Right atrium auricular region (tissue), 2 donors: ENCODE data around the gene FOXP1. TPM values are rescaled to one million over a fixed set of nuclear protein-coding genes. Genes with fewer than 3 reads are reported as not detected.
A peak's percentile ranks its signal among the peaks of the same experiment; 100 is the strongest.

ENCODE experiments used
- DNase-seq: peaks from one replicate; pipeline ENCODE4 v3.0.0-alpha.2; 2019; ENCODE audit warnings: low spot score
- H3K27ac ChIP-seq, 2 donors: fragments of 200-600 bp; sonication (generic); 1 replicate in 1 of 2; 2 replicates in 1 of 2; pipeline ENCODE4 v1.5.1; 2016 to 2019
- H3K27me3 ChIP-seq, 2 donors: fragments of 200-600 bp; sonication (generic); one replicate each; pipeline versions ENCODE4 v1.5.1 to v1.6.0; 2017 to 2019
- H3K36me3 ChIP-seq: fragments of 200-600 bp; sonication (generic); one replicate; pipeline ENCODE4 v1.5.1; 2016
- H3K4me1 ChIP-seq, 2 donors: fragments of 200-600 bp; sonication (generic); one replicate each; pipeline versions ENCODE4 v1.5.1 to v1.6.0; 2017 to 2019
- H3K4me3 ChIP-seq, 2 donors: fragments of 200-600 bp; sonication (generic); 1 replicate in 1 of 2; 2 replicates in 1 of 2; pipeline ENCODE4 v1.5.1; 2017 to 2019; ENCODE audit warnings: mild to moderate bottlenecking in 1 of 2, moderate library complexity in 1 of 2
- H3K9me3 ChIP-seq, 2 donors: fragments of 200-600 bp; sonication (generic); one replicate each; pipeline ENCODE4 v1.5.1; 2019
- total RNA-seq, 2 donors: library from RNA; depleted of rRNA; stranded (reverse); fragments of >200 nt; gene quantifications; one replicate each; pipeline ENCODE4 v1.1.0, GENCODE V29; 2016
- TF ChIP-seq, protein P1 (sequence below), 2 donors: fragments of 200-600 bp; sonication (generic); IDR thresholded peaks; one replicate each; pipeline ENCODE4 v1.5.1; 2019; ENCODE audit warnings: antibody characterized with exemption in 2 of 2

The FOXP1 gene
- total RNA-seq, 2 donors from 2014 or later = 39.2 to 59.0 TPM

DNA sequence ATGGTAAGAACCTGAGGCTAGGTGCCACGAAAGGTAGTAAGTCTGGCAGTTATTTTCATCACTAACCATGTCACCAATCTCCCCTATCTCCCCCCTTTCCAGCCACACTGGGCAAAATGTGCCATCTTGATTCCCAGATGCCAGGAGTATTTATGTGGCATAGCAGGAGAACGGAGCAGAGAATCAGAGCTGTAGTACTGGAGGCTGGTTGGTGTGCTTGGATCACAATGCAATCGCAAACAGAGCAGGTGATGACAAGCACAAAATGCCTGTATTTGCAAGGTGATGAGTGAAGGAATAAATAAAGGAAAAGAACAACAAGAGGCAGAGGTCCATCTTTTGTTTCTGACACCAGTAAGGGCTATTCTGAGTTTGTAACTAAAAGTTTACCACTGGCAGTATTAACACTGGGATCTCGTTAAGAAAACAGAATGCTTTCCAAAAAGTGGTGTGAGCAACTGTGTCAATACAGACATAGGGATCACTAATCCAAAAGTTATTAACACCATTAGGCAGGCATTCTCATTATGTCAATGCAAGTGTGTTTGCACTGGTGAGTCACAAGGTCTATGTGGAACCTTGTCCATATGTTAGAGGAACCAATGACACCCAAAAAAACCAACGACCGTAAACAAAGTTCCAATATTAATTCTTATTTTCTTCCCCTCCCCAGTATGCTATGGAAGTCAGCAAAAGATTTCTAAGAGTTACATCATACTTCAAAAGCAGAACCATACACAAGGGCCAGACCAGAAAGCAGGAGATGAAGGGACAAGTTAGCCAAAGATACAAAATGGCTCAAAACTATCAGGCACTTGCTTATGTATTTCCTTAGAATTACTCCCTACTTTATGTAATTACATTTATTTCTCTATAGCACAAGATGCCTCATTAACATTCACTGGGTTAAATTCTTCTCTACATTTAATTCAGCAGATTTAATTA is 556.6 kb downstream of the FOXP1 start:
- DNase-seq = no peak
- TF ChIP-seq, protein P1, sequence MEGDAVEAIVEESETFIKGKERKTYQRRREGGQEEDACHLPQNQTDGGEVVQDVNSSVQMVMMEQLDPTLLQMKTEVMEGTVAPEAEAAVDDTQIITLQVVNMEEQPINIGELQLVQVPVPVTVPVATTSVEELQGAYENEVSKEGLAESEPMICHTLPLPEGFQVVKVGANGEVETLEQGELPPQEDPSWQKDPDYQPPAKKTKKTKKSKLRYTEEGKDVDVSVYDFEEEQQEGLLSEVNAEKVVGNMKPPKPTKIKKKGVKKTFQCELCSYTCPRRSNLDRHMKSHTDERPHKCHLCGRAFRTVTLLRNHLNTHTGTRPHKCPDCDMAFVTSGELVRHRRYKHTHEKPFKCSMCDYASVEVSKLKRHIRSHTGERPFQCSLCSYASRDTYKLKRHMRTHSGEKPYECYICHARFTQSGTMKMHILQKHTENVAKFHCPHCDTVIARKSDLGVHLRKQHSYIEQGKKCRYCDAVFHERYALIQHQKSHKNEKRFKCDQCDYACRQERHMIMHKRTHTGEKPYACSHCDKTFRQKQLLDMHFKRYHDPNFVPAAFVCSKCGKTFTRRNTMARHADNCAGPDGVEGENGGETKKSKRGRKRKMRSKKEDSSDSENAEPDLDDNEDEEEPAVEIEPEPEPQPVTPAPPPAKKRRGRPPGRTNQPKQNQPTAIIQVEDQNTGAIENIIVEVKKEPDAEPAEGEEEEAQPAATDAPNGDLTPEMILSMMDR (IDR thresholded peaks at IDR 0.05) = no peak
- H3K36me3 ChIP-seq = no peaks in the 10 kb centered on the region
- peaks cover 0 to 49% of the 10 kb centered on the region in 2 donors for H3K4me1 ChIP-seq
- no peak overlapping the region for H3K27ac ChIP-seq
- H3K9me3 ChIP-seq = no peaks in the 10 kb centered on the region
- H3K27me3 ChIP-seq = no peaks in the 10 kb centered on the region
- no peak overlapping the region for H3K4me3 ChIP-seq

DNA sequence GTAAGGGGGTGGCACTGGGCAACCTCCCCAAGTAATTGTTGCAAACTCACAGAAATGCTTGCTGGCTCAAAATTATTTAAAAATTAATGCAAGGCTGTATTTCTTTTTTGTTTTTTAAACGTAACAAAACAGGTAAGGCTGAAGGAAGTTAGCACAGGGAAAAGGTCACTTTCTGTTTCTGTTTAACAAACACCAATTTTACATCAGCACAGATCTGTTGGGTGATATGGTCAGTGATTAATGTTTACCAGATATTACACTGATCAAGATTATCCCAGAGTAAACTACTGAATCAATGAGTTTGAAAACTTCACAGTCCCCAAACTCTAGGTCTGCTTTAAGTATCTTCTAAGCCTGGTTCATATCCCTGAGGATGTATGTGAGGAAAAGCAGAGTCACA is 558.0 kb downstream of the FOXP1 start:
- no peak for DNase-seq
- TF ChIP-seq, protein P1 (IDR thresholded peaks at IDR 0.05) = no peak
- Histone ChIP-seq H3K4me1 (peaks cover 0 to 35% of the 10 kb centered on the region in 2 donors), H3K27ac (no peak overlapping the region), H3K27me3 (no peaks in the 10 kb centered on the region), H3K4me3 (no peak overlapping the region), H3K9me3 (no peaks in the 10 kb centered on the region), H3K36me3 (no peaks in the 10 kb centered on the region)

DNA sequence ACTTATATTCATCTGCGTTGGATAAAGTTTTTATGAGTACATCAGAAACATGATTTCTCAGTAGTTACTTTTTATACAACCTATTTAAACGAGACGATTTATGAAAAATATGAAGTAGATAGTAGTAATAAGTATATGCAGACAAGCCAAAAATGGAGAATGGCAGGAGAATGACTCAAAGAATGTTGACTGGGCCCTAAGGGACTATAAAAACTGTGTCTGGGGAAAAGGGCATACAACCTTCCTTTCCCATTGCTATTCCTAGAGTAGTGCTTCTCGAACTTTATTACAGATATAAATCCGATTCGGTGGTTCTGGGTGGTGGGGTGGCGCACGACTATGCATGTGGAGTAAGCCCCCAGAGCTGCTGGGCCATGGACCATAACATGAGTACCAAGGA is 558.5 kb downstream of the FOXP1 start:
- H3K4me3 ChIP-seq = no peak overlapping the region

DNA sequence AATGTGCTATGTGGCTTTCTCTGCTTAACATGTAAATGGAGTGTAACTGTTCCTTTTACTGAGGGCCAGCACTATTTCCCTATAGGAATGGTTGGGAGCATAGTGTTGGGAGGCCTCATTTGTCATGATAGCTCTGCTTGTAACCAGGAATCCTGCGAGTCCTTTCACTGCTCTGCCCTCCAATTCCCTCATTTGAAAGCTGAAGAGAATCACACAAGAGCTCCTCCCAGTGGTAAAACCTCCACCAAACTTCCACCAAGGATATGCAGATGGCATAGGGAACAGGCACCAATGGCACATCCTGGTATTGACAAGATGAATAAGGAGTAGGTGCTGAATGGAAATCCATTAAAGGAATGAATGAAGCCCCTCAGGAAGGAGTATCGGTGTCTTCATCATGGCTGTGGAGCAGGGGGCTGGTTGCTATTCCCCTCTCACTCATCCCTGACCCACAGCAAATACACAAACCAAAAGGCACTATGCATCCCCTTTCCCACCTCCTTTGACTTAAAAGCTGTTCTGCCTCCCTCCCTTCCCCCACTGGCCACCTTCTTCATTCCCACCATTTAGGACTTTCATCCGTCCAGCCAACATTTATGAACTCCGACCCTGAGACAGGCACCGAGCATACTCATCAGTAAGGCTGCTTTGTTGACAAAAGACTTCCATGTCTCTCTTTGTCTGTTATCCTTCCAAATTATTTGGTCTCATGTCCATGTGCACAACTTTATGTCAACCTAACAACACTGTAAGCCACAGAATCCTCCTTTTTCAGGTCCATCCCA is 560.8 kb downstream of the FOXP1 start:
- Histone ChIP-seq H3K36me3 (no peaks in the 10 kb centered on the region), H3K9me3 (no peaks in the 10 kb centered on the region), H3K4me1 (peaks cover 0 to 34% of the 10 kb centered on the region in 2 donors), H3K4me3 (no peak overlapping the region), H3K27me3 (no peaks in the 10 kb centered on the region), H3K27ac (no peak overlapping the region)
- DNase-seq = no peak
- TF ChIP-seq, protein P1 (IDR thresholded peaks at IDR 0.05) = peak in 1 of 2 donors; percentile 50

More for the DNA sequence above, 558.5 kb downstream of the FOXP1 start:
- Histone ChIP-seq H3K4me1 (peaks cover 0 to 30% of the 10 kb centered on the region in 2 donors), H3K36me3 (no peaks in the 10 kb centered on the region), H3K27ac (no peak overlapping the region), H3K9me3 (no peaks in the 10 kb centered on the region), H3K27me3 (no peaks in the 10 kb centered on the region)
- TF ChIP-seq, protein P1 (IDR thresholded peaks at IDR 0.05) = no peak
- DNase-seq = no peak

DNA sequence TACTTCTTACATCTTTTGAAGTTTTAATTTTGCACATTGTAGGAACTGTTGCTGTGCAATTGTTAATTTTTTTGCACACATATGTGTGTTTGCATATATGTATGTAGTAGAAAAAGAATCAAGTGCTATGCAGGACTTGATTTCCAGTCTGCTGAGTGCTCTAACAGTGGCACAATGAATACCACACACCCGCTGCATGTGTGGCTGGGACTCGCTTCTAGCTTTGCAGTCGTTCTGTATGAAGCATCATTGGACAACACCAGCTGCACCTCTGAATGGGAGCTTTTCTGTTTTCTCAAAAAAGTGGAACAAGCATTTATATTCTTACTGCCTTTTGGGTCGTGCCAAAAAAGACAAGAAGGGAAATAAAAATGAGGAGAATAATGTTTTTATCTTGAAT is 564.7 kb downstream of the FOXP1 start:
- Histone ChIP-seq H3K4me3 (no peak overlapping the region), H3K9me3 (no peaks in the 10 kb centered on the region), H3K27me3 (no peaks in the 10 kb centered on the region), H3K27ac (no peak overlapping the region), H3K4me1 (peaks cover 0 to 20% of the 10 kb centered on the region in 2 donors), H3K36me3 (peaks cover 11% of the 10 kb centered on the region)
- DNase-seq = no peak
- TF ChIP-seq, protein P1 (IDR thresholded peaks at IDR 0.05) = no peak
